Smooth muscle cell of the brain vasculature (primary cell): Measurements from ENCODE around the gene MTHFD2.
"Not testable (repeated sequence)": the region's sequence is repeated elsewhere in the genome, so short reads cannot be mapped to it uniquely, and the experiment has no call there.

Experiments
- DNase-seq: peaks from one replicate; pipeline ENCODE4 v3.0.0-alpha.2; 2012; ENCODE audit warnings: low read depth, low spot score

Gene MTHFD2

DNA sequence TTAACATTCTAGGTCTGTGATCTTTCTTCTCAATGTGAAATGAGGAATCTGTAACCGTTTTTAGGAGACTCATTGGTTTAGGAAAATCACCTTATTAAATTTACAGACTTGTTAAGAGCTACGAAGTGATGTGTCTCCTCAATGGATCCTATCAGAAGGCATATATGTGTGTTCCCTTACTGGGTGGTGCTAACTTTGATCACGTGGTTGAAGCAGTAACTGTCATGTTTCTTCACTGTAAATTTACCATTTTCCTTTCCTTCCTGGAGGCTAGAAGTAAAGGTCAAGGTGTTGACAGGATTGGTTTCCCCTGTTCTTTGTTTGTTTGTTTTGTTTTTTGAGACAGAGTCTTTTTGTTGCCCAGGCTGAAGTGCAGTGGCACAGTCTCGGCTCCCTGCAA is 1.4 kb upstream of the MTHFD2 start:
- DNase-seq = no peak

DNA sequence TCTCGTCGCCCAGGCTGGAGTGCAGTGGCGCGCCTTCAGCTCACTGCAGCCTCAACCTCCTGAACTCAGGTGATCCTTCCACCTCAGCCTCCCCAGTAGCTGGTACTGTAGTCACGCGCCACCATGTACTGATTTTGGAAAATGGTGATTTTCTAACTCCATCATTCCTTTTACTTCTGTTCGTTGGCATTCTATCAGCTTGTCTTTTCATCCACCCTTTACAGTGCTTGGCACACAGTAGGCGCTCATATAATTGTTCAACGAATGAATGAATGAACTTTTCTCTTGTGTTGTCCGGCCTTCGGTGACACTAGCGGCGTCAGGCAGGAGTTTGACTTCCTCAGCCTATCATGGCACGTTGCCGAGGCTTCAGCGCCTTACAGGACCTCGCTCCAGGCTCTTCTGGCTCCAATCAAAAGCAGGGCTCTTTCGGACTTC is 373 bp upstream of the MTHFD2 start:
- DNase-seq = no peak

DNA sequence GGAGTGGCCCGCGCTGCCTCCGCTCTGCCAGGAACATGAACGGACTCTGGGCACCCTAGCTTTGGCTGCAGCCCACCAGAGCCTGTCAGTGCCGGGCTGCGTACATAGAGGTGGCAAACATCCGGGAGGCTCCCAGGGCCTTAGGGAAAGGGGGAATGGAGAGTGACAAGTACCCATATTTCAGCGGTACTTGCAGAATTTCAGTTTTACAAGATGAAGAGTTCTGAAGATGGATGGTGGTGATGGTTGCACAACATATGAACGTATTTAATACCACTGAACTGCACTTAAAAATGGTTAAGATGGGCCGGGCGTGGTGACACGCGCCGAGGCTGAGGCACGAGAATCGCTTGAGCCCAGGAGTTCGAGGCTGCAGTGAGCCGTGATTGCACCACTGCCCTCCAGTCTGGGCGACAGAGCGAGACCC is 873 bp downstream of the MTHFD2 start:
- DNase-seq = no peak

DNA sequence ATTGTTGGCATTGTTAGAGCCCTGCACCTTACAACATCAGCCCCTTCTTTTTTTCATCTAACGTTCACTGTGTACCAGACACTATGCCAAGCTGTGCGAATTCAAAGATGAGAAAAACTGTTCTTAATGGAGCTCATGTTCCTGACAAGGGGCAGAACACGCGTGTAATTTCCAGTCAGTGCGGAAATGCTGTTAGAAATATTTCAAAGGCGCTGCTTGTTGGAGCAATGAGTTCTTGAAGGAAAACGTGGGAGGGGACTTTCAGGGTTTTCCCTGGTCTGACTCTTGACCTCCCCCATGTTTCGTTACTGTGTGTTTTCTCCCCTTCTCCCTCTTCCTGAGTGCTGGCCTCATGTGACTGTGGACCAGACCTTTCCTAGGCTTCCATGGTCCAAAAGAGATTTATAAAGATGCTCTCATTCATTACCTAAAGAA is 1.5 kb downstream of the MTHFD2 start:
- DNase-seq = no peak

DNA sequence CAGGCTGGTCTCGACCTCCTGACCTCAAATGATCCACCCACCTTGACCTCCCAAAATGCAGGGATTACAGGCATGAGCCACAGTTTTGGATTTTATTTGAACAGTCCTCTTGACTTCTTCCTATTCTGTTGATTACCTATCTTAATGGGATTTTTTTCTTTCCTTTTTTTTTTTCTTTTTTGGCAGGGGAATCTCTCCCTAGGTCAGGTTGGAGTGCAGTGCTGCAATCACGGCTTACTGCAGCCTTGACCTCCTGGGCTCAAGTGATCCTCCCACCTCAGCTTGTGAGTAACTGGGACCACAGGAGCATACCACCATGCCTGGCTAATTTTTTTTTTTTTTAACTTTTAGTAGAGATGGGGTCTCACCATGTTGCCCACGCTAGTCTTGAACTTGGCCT is 2.8 kb downstream of the MTHFD2 start:
- no peak for DNase-seq

DNA sequence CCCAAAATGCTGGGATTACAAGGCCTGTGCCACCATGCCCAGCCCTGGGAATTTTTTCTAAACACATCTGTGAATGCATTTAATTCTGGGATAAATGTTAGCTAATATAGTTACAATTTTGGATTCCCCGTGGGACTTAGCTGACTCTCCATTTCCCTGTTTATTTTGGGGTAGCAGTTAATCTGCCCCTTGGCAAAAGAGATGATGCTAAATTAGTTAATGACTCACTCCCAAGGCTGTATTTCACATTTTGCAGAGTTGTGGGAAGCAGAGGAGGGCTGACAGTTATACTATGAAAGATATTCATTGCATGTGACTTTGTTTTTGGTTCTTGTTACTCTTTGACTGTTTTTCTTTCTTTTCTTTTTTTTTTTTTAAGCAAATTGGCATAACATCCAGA is 3.2 kb downstream of the MTHFD2 start:
- no peak for DNase-seq

DNA sequence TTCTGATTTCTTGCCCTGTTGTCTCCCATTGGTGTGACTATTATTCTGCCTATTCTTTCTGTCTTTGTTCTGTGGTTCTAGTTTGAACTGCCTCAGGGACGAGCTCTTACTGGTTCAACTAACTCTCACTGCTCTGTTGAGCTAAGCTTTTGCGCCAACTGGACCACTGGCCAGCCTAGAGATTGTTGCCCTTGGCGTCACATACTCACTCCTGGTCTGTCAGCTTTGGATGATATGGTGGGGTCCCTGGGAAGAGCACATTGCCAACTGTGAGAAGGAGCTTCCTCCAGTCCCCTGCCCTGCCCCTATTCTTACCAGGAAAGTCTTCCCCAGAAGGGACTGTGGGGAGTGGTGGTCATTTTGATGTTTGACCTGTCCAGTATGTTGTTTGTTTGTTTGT is 6.0 kb downstream of the MTHFD2 start:
- no peak for DNase-seq

DNA sequence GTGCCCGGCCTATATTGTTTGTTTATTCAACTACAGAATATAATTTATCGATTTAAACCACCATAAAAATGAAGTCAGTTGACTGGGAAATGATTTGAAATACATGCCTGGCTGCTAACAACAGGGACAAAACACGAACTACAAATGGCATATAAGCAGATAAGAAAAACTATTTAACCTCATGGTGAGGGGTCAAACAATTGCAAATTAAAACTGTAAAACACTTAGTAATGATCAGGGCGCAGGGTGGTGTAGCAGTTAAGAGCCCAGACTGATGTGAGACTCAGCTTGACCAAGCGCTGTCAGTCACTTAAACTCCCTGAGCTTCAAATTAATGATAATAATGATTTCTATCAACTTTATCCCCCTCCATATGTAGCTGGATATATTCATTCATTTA is 6.7 kb downstream of the MTHFD2 start:
- DNase-seq = no peak

DNA sequence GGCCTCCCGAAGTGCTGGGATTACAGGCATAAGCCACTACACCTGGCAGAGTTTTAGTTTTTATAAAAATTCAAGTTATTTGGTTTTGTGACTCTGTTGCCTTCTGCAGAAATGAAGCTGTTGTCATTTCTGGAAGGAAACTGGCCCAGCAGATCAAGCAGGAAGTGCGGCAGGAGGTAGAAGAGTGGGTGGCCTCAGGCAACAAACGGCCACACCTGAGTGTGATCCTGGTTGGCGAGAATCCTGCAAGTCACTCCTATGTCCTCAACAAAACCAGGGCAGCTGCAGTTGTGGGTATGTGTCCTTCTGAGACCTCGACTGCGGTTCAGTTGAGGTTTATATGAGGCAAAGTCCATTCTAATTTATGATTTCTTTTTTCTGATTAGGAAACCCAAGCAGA is 7.2 kb downstream of the MTHFD2 start:
- DNase-seq = no peak

DNA sequence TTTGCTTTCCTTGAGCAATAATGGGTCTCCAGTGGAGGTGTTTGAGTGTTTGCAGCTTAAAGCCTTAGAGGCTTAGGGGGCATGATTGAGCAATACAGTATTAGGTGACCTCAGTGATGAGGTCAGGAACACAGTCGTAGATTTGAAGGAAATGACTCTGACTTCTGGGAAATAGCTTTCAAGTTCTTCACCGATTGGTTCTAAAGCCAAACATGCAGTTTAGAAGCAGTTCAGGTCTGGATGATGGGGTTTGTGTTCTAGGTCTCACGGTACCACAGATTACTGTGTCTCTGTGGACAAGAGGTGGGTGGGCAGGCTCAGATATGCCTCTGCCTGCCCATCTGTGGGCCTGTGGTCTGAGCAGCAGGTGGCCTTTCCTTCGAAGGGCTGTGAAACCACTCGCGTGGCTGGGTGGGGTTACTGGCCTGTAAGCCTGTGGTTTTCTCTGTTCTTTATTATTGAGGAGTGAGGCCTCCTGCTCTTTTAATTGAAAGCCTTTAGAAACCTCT is 7.8 kb downstream of the MTHFD2 start:
- peak; percentile 20 for DNase-seq

DNA sequence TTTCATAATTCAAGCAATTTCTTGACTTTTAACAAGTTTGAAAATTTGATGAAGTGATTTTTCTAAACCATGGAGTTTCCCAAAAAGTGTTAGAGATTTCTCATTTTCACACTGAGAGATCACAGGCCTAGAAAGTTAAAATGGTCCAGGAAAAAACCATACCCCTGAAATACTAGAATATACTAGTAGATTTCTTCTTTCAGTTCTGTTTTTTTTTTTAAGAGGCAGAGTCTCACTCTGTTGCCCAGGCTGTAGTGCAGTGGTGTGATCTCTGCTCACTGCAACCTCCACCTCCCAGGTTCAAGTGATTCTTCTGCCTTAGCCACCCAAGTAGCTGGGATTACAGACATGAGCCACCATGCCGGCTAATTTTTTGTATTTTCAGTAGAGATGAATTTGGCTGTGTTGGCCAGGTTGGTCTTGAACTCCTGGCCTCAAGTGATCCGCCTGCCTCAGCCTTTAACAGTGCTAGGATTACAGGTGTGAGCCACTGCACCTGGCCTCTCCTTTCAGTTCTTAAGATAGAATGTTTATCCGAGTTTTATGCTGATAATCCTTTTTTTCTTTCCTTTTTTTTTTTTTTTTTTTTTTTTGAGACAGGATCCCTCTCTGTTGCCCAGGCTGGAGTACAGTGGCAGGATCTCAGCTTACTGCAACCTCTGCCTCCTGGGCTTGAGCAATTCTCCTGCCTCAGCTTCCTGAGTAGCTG is 14.4 kb downstream of the MTHFD2 start:
- no peak for DNase-seq

DNA sequence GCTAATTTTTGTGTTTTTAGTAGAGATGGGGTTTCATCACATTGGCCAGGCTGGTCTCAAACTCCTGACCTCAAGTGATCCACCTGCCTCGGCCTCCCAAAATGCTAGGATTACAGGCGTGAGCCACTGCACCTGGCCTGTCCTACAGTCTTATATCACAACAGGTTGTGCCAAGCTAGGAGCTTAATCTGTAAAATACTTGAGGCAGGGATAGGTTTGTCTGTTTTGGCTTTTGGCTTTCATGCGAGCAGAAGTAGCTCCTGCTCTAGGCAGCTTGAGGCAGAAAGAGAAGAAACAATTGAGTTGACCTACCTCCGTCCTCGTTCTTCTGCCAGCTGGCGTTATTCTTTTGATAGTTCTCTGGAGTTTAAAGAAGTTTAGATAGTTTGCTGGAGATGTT is 17.4 kb downstream of the MTHFD2 start:
- not testable (repeated sequence) for DNase-seq

DNA sequence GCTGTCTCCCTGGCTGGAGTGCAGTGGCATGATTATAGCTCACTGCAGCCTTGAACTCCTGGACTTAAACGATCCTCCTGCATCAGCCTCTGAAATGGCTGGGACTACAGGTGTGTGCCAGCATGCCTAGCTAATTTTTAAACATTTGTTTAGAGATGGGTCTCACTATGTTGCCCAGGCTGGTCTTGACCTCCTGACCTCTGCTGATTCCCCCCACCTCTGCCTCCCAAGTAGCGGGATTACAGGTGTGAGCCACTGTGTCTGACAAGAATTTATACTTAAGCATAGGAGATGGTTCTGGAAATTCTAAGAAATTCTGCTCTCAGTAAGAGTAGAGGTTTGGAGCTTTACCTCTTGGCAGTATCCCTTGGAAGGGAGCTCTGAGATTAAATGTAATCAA is 18.2 kb downstream of the MTHFD2 start:
- no peak for DNase-seq

DNA sequence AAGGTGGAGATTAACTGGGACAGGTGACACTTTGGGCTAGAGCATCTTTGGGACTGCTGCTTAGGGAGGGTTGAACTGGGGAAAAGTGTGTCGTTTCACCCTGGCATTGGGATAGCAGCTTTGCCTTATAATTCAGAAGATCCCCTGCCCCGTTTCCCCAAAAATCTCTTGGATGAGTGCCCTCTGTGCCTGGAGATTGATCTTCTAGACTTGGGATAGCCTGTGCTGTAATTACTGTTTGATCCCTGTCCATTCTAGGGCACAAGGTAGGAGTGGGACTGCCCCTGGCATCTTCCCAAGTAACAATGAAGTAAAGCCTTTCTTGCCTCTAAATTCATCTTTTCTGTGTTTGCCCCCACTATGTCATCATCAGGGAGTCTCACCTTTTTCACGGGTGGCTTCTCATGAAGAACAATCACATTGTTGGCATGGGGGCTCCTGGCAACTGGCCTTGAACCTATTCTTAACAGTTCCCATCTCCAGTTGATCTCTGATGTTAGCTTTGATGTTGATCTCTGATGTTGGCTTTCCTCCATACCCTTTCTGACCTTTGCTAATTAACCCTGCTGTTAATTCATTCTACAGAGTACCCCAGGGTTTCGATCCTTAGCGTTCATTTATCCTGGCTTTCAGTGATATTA is 21.6 kb downstream of the MTHFD2 start:
- DNase-seq = no peak

DNA sequence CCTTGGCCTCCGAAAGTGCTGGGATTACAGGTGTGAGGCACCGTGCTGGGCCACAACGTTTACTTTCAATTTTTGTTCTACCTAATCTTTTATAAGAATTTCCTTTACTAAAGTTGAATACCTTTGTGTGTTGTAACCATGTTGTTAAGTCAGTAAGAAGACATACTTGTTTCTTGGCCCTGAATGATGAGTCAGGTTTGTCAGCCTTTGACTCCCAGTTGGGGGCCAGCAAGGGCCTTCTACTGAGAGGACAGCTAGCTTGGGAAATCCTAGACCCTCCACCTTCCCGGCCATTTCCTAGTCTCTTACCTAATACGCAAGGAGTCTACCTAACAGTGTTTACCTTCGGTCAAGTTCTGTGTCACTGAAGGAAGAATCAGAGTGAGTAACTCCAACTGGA is 22.7 kb downstream of the MTHFD2 start:
- DNase-seq = no peak

DNA sequence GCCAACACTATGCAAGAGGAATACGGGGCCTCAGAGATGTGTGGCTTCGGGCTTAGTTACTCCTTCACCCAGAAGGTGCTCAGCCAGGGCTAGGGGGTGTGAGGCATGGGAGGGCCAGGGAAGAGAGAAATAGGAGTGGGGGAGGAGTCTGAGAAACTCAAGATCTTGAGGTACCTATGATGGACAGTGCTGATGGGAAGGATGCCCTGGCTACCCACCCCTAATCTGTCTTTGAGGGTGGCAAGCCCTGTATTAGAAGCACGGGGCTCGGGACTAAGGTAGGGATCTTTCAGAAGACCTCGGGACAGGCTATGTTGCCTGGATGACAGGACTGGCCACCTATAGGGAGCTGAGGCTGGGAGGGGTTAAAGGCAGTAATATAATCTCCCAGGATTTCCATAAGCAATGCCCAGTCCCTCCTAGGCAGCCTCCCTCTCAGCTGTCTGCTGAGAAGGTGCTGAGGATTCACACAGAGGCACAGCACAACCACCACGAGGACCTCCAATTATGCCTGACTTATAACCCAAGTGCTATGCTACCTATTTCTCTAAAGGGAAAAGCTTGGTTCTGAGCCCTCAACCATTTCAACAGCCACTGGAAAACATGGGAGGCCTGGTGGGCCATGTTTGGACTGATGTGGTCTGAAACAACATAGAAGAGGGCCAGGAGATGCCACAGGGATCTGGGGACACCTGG is 23.3 kb downstream of the MTHFD2 start:
- no peak for DNase-seq

DNA sequence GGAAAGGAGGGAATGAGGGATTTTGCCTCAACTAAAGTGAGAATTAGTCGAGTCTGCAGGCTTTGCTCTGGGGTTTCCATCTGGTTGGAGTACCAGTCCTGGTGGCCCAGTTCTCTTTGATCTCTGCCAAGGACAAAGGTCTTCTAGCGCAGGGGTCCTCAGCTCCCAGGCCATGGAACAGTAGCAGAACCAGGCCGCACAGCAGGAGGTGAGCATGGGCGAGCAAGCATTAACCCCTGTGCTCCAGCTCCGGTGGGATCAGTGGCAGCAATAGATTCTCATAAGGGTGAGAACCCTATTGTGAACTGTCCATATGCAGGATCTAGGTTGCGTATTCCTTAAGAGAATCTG is 23.9 kb downstream of the MTHFD2 start:
- DNase-seq = no peak

DNA sequence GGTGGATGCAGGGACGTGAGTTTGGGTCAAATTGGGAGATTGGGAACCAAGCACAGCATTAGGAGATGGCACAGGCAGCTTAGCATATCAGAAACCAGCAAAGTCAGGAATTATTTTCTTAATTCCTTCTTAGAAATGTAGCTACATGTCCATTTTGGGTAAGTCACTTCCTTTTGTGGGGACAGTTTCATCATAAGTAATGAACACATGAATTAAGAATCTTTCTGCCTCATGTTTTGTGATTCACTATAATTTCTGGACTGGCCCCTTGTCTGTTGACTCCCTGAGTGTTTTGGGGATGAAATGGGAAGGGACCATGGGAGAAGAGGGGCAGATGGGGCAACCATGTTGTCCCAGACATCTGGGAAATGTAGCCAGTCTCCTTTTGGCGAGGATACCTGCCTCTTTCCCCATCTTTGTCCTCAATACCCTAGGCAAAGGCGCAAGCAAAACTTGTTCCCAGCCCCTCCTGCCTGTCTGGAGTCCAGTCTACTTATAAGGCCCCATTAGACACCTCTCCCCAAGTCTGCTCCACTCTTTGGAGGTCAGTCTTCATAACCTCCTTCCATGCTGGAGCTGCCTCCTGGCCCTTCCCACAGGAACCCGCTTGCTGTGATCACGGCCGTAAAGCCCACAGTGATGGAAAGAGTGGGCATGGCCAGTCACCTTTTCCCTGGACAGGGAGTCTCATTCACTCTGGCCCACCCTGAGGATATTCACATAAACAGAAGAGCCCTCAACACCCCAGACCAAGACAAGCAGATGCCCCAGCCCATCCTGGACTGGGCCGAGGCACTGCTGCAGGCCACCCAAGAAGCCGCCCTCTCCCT is 25.7 kb downstream of the MTHFD2 start:
- DNase-seq = no peak

DNA sequence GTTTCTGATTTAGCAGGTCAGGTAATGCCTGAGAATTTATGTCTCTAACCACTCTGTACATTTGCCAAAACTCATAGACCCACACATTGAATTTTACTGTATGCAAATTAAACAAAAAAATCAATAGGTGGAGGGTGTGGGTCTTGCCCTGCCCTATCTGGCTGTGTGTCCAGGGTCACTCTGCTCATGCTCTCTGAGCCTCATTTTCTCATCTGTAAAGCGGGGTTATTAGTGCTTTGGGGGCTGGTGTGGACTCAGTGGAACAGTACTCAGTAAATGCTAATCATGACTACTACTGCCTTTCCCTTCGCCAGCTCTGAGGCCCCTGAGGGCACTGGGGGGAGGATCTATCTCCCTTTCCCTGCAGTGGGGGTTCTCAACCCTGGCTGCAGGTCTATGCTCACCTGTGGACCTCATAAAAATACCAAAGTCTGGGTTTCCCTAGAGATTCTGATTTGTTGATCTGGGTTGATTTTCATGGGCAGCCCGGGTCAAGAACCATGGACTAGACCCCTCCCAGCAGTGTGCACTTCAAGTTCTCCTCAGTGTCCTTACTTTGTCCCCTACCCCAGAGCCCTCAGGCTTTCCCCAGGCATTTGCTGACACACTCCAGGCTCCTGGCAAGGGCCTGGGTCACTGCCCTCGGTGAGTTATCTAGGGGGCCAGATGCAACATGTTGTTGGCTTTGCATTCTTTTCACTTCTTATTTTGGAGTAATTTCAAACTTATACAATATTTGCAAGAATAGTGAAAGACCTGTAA is 27.5 kb downstream of the MTHFD2 start:
- no peak for DNase-seq

DNA sequence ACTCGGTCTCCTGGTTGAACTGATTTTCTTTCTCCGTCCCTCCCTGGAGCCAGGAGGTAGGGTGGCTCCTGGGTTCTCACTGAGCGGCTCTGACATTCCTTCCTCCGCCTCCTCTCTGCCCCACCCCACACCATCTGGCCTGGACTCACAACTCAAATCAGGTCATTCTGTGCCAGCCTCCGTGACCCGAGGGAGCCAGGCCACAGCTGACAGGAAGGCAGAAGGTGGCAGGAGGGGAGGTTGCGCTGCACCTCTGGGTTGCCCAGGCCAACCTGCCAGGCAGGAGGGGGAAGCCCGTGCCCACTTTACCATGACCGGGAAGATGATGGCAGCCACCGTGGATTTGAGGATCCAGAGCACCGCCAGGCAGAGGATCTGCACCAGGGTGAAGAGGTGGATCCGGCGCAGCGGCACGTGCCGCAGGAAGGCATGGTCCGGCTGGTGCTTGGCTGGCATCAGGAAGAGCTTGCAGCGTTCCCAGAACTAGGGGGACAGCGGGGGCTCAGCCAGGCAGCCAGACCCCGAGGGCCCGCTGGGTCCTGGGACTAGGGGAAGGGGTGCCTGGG is 28.3 kb downstream of the MTHFD2 start:
- DNase-seq = no peak

DNA sequence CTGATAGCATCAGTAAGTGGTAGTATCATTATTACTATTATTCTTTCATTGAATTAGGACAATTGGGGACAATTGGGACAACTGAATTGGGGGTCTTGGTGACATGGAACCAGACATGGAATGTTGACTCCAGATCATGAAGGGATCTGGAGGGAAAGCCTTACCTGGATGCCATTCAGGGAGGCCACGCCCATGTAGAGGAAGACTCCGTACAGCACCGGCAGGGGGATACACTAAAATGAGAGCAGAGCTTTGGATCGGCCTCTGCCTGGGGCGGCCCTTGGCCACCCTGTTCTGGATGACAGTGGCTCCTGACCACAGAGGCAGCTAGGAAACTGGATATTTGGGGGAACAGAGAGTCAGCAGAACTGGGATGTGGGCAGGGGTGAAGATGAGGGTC is 29.2 kb downstream of the MTHFD2 start:
- no peak for DNase-seq
